Trophoblast cell (in vitro differentiated cells and primary cell): ENCODE measurements around the gene LAMB1.
"Not testable (repeated sequence)": the region's sequence is repeated elsewhere in the genome, so short reads cannot be mapped to it uniquely, and the experiment has no call there.

Source experiments
- DNase-seq, 2 donors: peaks; one replicate each; pipeline ENCODE4 v3.0.0-alpha.2; 2016
- H2AFZ ChIP-seq: 2 replicates; pipeline ENCODE4 v1.6.1; 2013; ENCODE audit warnings: low read length, moderate library complexity, mild to moderate bottlenecking; ENCODE audit not compliant: insufficient read depth, poor library complexity
- H2AK5ac ChIP-seq: 2 replicates; pipeline ENCODE4 v1.6.1; 2013; ENCODE audit warnings: mild to moderate bottlenecking, low read length
- H2BK120ac ChIP-seq: 2 replicates; pipeline ENCODE4 v1.6.1; 2013; ENCODE audit warnings: low read length, mild to moderate bottlenecking, moderate library complexity; ENCODE audit not compliant: insufficient read depth, poor library complexity
- H2BK12ac ChIP-seq: 2 replicates; pipeline ENCODE4 v1.6.1; 2013; ENCODE audit warnings: mild to moderate bottlenecking, low read length, moderate library complexity
- H2BK5ac ChIP-seq: 2 replicates; pipeline ENCODE4 v1.6.1; 2013; ENCODE audit warnings: low read length, low read depth, moderate library complexity, mild to moderate bottlenecking; ENCODE audit not compliant: poor library complexity
- H3K14ac ChIP-seq: 2 replicates; pipeline ENCODE4 v1.6.1; 2013; ENCODE audit warnings: mild to moderate bottlenecking, low read length
- H3K18ac ChIP-seq: 2 replicates; pipeline ENCODE4 v1.6.1; 2013; ENCODE audit warnings: mild to moderate bottlenecking, low read length
- H3K23ac ChIP-seq: 2 replicates; pipeline ENCODE4 v1.6.1; 2013; ENCODE audit warnings: low read length
- H3K27ac ChIP-seq: 2 replicates; pipeline ENCODE4 v1.5.1; 2013; ENCODE audit warnings: low read depth, mild to moderate bottlenecking, inconsistent platforms, low read length, moderate library complexity
- H3K27me3 ChIP-seq: 2 replicates; pipeline ENCODE4 v1.6.1; 2013; ENCODE audit warnings: inconsistent platforms, mild to moderate bottlenecking, low read length, moderate library complexity; ENCODE audit not compliant: insufficient read depth
- H3K36me3 ChIP-seq, 2 experiments: 1 replicate in 1 of 2; 2 replicates in 1 of 2; pipeline ENCODE4 v1.6.1; 2013; ENCODE audit warnings: low read length in 2 of 2, mild to moderate bottlenecking in 2 of 2, moderate library complexity in 1 of 2; ENCODE audit not compliant: insufficient read depth in 2 of 2, control insufficient read depth in 1 of 2
- H3K4ac ChIP-seq: 2 replicates; pipeline ENCODE4 v1.6.1; 2013; ENCODE audit warnings: low read depth, mild to moderate bottlenecking, low read length, moderate library complexity
- H3K4me1 ChIP-seq, 2 experiments: 1 replicate in 1 of 2; 2 replicates in 1 of 2; pipeline ENCODE4 v1.6.1; 2013; ENCODE audit warnings: low read length in 2 of 2, mild to moderate bottlenecking in 2 of 2, moderate library complexity in 1 of 2; ENCODE audit not compliant: insufficient read depth in 2 of 2, control insufficient read depth in 1 of 2
- H3K4me2 ChIP-seq: 2 replicates; pipeline ENCODE4 v1.6.1; 2013; ENCODE audit warnings: inconsistent platforms, mild to moderate bottlenecking, low read length, moderate library complexity
- H3K4me3 ChIP-seq: 2 replicates; pipeline ENCODE4 v1.5.1; 2013; ENCODE audit warnings: mild to moderate bottlenecking, low read depth, low read length, inconsistent platforms
- H3K79me1 ChIP-seq: one replicate; pipeline ENCODE4 v1.6.1; 2013; ENCODE audit warnings: low read length
- H3K79me2 ChIP-seq: 2 replicates; pipeline ENCODE4 v1.6.1; 2013; ENCODE audit warnings: low read length, mild to moderate bottlenecking; ENCODE audit not compliant: control insufficient read depth, insufficient read depth, poor library complexity
- H3K9ac ChIP-seq: 2 replicates; pipeline ENCODE4 v1.6.1; 2013; ENCODE audit warnings: mild to moderate bottlenecking, low read length
- H3K9me3 ChIP-seq: 2 replicates; pipeline ENCODE4 v1.6.1; 2013; ENCODE audit warnings: low read depth, mild to moderate bottlenecking, control low read depth, inconsistent platforms, low read length; ENCODE audit not compliant: insufficient read depth
- H4K12ac ChIP-seq: 2 replicates; pipeline ENCODE4 v1.6.1; 2013; ENCODE audit warnings: low read depth, mild to moderate bottlenecking, low read length, moderate library complexity
- H4K8ac ChIP-seq: 2 replicates; pipeline ENCODE4 v1.6.1; 2013; ENCODE audit warnings: low read depth, mild to moderate bottlenecking, low read length, moderate library complexity
- H4K91ac ChIP-seq: one replicate; pipeline ENCODE4 v1.6.1; 2013; ENCODE audit warnings: low read depth, mild to moderate bottlenecking, low read length, moderate library complexity
- WGBS: extraction: QIAGEN DNeasy Blood & Tissue Kit; methylation state at CpG from one replicate; pipeline ENCODE4 v1.1.7; 2013; ENCODE audit warnings: missing lambda C conversion rate; ENCODE audit not compliant: insufficient read length, insufficient coverage; ENCODE audit errors: extremely low coverage; 5-methylcytosine and 5-hydroxymethylcytosine counted together

LAMB1 gene

GRCh38 chr7:107887827-107888226 is 115.1 kb downstream of the LAMB1 start:
- H3K9me3 ChIP-seq, H2BK5ac ChIP-seq, H3K9ac ChIP-seq, H2BK120ac ChIP-seq, H3K4ac ChIP-seq, DNase-seq, H2BK12ac ChIP-seq, H3K4me1 ChIP-seq, H3K14ac ChIP-seq, H3K4me3 ChIP-seq, H3K23ac ChIP-seq, H4K8ac ChIP-seq, H2AFZ ChIP-seq, H3K79me2 ChIP-seq, H3K27me3 ChIP-seq, H4K12ac ChIP-seq, H3K18ac ChIP-seq, H3K36me3 ChIP-seq, H2AK5ac ChIP-seq, H3K4me2 ChIP-seq, H4K91ac ChIP-seq, H3K79me1 ChIP-seq, H3K27ac ChIP-seq: not testable (repeated sequence)
- no CpG with 5 or more reads among the region's 22 CpGs for WGBS

- DNase-seq, result no peak
- Histone ChIP-seq H3K27ac (no peak overlapping the region), H3K27me3 (no peaks in the 10 kb centered on the region), H3K23ac (no peak overlapping the region), H2BK5ac (no peak overlapping the region), H3K79me2 (no peaks in the 10 kb centered on the region), H4K8ac (no peak overlapping the region), H4K91ac (no peak overlapping the region), H2AFZ (no peak overlapping the region), H3K79me1 (no peaks in the 10 kb centered on the region), H3K4me3 (no peak overlapping the region), H3K14ac (no peak overlapping the region), H2AK5ac (no peak overlapping the region), H3K9ac (no peak overlapping the region), H4K12ac (no peak overlapping the region), H3K36me3 (no peaks in the 10 kb centered on the region), H2BK120ac (no peak overlapping the region), H2BK12ac (no peak overlapping the region), H3K4me2 (no peak overlapping the region), H3K4ac (no peak overlapping the region), H3K9me3 (no peaks in the 10 kb centered on the region), H3K18ac (no peak overlapping the region), H3K4me1 (no peaks in the 10 kb centered on the region)
- no CpG with 5 or more reads among the region's 6 CpGs for WGBS
These were observed 118.7 kb downstream of the LAMB1 start for GRCh38 chr7:107884066-107884818.

GRCh38 chr7:107882766-107883165 is 120.2 kb downstream of the LAMB1 start:
- no CpG with 5 or more reads among the region's 2 CpGs for WGBS
- no peaks in the 10 kb centered on the region for H3K79me1 ChIP-seq
- H2AFZ ChIP-seq, result no peak overlapping the region
- H3K23ac ChIP-seq, result no peak overlapping the region
- no peak overlapping the region for H4K12ac ChIP-seq
- H2AK5ac ChIP-seq, result no peak overlapping the region
- H3K27ac ChIP-seq, result no peak overlapping the region
- H3K9ac ChIP-seq, result peak overlapping the region; percentile 19
- H2BK12ac ChIP-seq, result no peak overlapping the region
- no peak overlapping the region for H3K14ac ChIP-seq
- no peak overlapping the region for H3K18ac ChIP-seq
- no peak overlapping the region for H4K91ac ChIP-seq
- no peak overlapping the region for H2BK5ac ChIP-seq
- H4K8ac ChIP-seq, result no peak overlapping the region
- no peak overlapping the region for H3K4me2 ChIP-seq
- no peak overlapping the region for H3K4ac ChIP-seq
- no peak for DNase-seq
- no peak overlapping the region for H2BK120ac ChIP-seq
- no peaks in the 10 kb centered on the region for H3K9me3 ChIP-seq
- H3K36me3 ChIP-seq, result no peaks in the 10 kb centered on the region
- no peaks in the 10 kb centered on the region for H3K79me2 ChIP-seq
- H3K4me3 ChIP-seq, result no peak overlapping the region
- H3K27me3 ChIP-seq, result no peaks in the 10 kb centered on the region
- H3K4me1 ChIP-seq, result no peaks in the 10 kb centered on the region

- no peaks in the 10 kb centered on the region for H3K36me3 ChIP-seq
- H2BK12ac ChIP-seq, result no peak overlapping the region
- H2BK120ac ChIP-seq, result no peak overlapping the region
- no peaks in the 10 kb centered on the region for H3K79me1 ChIP-seq
- H3K79me2 ChIP-seq, result no peaks in the 10 kb centered on the region
- H3K23ac ChIP-seq, result no peak overlapping the region
- no peaks in the 10 kb centered on the region for H3K4me1 ChIP-seq
- no peak overlapping the region for H3K4me2 ChIP-seq
- H3K4me3 ChIP-seq, result no peak overlapping the region
- no peak overlapping the region for H2BK5ac ChIP-seq
- no peak overlapping the region for H4K8ac ChIP-seq
- H2AFZ ChIP-seq, result no peak overlapping the region
- H4K12ac ChIP-seq, result no peak overlapping the region
- no peak overlapping the region for H3K9ac ChIP-seq
- DNase-seq, result peak in 1 of 2 donors; percentile 72
- H3K27ac ChIP-seq, result no peak overlapping the region
- H3K27me3 ChIP-seq, result no peaks in the 10 kb centered on the region
- H3K4ac ChIP-seq, result no peak overlapping the region
- H2AK5ac ChIP-seq, result no peak overlapping the region
- no peaks in the 10 kb centered on the region for H3K9me3 ChIP-seq
- H3K18ac ChIP-seq, result no peak overlapping the region
- H3K14ac ChIP-seq, result no peak overlapping the region
- WGBS, result no CpG with 5 or more reads among the region's 3 CpGs
- no peak overlapping the region for H4K91ac ChIP-seq
These were observed 123.4 kb downstream of the LAMB1 start for GRCh38 chr7:107879400-107880035.
